HG03469 (cell line): ENCODE results near the gene FBXO28.
A peak's percentile ranks its signal among the peaks of the same experiment; 100 is the strongest.

Source experiments
- ATAC-seq: cut with Tn5 transposase; IDR thresholded peaks from one replicate; pipeline ENCODE4 v1.9.1; 2021; ENCODE audit warnings: mild to moderate bottlenecking, moderate library complexity, moderate number of reproducible peaks; ENCODE audit not compliant: unreplicated experiment

FBXO28 gene

DNA sequence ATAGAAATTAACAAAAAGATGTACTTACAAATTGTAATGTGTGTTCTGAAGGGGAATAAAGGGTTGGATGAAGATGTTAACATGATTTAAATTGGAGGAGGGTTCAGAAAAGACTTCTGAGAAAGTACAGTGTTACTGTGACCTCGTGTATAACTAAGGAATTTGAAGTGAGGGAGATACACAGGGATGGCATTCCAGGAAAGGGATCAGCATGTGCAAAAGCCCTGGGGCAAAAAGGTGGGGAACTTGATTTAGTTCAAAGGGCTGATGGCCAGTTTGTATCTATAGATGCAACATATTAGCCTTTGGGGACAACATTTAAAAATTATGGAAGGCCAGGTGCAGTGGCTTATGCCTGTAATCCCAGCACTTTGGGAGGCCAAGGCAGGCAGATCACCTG lies 35.8 kb downstream of the FBXO28 start:
- ATAC-seq = no peak

DNA sequence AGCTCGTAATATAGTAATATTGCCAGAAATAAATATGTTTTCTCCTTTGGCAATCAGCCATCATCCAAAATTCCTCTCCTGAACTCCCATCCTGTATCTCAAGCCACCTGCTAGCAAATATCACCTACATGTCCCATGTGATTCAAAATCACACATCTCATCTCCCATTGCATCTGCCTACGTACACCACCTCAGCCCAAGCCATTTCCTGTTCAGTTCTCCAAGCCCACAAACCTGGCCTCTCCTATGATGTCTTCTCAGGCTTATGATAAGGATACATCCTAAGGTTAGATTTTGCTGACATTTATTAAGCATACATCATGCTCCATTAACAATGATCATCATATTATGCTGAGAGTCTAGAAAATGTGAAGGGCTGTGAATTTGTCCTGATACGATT lies 37.2 kb downstream of the FBXO28 start:
- ATAC-seq = no peak

DNA sequence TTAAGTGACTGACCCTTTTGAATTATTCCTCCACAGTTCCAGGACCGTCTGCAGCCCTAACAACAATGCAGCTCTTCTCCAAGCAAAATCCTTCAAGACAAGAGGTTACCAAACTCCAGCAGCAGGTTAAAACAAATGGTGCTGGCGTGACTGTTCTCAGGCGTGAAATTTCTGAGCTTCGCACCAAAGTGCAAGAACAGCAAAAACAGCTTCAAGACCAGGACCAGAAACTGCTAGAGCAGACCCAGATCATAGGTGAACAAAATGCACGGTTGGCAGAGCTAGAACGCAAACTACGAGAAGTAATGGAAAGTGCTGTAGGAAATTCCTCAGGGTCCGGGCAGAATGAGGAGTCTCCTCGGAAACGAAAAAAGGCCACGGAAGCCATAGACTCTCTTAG lies 43.4 kb downstream of the FBXO28 start:
- ATAC-seq = no peak

- no peak for ATAC-seq
Observed at GRCh38 chr1:224159541-224159940, 45.6 kb downstream of the FBXO28 start.

GRCh38 chr1:224160171-224160682 lies 46.3 kb downstream of the FBXO28 start:
- ATAC-seq = no peak

DNA sequence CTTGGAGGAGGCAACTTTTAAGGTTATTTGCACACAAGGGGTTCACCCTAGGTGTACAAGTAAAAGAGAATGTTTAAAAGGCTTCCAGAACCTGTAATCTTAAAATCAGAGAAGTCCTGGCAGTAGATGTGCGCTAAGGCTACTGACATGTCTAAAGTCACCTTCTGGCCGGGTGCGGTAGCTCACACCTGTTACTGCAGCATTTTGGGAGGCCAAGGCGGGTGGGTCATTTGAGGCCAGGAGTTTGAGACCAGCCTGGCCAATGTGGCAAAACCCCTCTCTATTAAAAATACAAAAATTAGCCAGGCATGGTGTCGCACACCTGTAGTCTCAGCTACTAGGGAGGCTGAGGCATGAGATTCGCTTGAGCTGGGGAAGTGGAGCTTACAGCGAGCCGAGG lies 48.9 kb downstream of the FBXO28 start:
- ATAC-seq = no peak

GRCh38 chr1:224163311-224163710 lies 49.4 kb downstream of the FBXO28 start:
- ATAC-seq = no peak

DNA sequence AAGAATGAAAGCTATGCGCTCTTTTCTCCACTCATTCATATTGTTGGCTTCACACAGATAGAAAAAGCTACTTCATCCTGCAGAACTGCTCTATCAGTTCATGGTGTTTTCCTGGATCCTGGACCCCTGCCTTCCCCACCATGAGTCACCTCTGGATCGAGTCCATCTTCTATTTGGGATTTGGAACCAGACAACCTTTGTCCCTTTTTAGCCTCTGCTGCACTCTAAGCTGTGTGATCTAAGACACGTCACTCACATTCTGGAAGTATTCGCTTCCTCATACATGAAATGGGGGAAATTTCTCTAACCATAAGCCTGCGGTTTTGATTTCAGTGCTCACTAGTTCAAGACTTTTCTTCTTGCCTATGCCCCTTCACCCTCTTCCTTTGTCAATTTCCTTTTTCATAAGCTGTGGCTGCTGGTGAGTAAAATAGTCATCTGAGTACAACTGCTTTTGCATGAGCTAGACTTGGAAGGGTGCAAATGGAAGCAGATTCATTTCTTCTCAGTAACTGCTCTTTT lies 55.0 kb downstream of the FBXO28 start:
- ATAC-seq = peak; percentile 90

DNA sequence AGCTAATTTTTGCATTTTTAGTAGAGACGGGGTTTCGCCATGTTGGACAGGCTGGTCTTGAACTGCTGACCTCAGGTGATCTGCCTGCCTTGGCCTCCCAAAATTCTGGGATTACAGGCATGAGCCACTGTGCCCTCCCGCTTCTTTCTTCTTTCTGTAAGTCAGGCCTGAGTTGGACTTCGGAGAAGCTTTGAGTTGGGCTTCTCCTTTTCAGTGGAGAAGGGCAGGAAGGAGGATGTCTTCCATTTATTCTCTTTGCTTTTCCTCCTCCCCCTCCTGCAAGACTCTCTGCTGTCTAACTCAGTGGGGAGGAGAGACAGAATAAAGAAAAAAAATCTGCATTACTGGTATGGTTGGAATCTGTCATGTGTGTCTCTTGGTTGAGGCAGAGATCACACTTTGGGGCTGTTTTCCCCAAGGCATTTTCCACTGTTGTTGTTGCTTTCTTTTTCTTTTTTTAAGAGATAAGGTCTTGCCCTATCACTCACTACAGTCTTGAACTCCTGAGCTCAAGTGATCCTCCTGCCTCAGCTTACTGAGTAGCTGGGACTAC lies 55.9 kb downstream of the FBXO28 start:
- ATAC-seq = no peak

DNA sequence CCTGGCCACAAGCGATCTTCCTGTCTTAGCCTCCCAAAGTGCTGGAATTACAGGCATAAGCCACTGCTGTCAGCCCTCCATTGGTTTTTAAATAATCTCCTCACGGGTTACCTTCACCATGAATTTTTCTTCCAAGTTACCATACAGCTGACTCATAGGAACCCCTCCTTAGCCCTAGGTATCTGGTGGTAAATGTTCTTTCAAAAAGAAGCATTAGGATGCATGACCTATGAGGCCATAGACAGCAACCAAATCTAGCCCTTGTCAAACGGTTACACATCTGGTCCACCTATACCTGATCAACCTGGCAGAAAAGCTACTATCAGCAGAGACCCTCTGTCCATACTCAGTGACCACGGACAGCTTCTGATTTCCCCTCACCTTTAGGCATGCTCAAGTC lies 56.4 kb downstream of the FBXO28 start:
- no peak for ATAC-seq

GRCh38 chr1:224170748-224171478 lies 57.0 kb downstream of the FBXO28 start:
- no peak for ATAC-seq

GRCh38 chr1:224172229-224172628 lies 58.3 kb downstream of the FBXO28 start:
- ATAC-seq = no peak

DNA sequence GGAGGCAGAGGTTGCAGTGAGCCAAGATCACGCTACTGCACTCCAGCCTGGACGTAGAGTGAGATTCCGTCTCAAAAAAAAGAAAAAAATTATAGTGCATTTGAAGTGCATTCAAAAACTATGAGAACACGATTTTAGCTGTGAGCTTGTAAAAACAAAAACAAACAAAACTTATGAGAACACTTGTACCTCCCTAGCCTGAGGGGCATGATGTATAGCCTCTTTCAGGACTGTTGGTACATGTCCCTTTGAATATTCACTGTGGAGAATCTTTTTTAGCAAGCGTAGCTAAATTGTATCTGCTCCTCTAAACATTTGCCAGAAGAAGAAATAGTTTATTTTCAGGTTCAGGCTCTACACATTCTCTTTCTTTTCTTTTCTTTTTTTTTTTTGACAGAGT lies 59.6 kb downstream of the FBXO28 start:
- ATAC-seq = no peak

- ATAC-seq = no peak
Observed at GRCh38 chr1:224175617-224176016, 61.7 kb downstream of the FBXO28 start.

DNA sequence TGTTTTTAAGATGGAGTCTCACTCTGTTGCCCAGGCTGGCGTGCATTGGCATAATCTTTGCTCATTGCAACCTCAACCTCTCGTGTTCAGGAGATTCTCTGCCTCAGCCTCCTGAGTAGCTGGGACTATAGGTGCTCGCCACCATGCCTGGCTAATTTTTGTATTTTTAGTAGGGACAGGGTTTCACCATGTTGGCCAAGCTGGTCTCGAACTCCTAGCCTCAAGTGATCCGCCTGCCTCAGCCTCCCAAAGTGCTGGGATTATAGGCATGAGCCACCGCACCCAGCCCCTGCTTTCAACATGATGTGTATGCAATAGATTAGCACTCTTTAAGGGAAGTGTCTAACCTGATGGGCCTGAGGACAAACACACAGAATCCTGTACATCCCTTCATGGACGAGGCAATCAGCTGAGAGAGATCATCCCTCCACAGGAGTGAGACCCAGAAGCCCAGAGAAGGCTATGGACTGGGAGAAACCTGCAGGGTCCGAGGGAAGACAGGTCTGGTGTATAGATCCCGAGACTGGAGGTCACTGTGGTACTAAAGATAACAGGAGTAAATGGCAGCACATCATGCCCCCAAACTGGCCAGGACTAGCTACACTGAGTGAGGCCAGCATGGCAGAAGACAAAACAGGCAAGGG lies 63.6 kb downstream of the FBXO28 start:
- no peak for ATAC-seq

GRCh38 chr1:224178894-224179293 lies 65.0 kb downstream of the FBXO28 start:
- no peak for ATAC-seq

DNA sequence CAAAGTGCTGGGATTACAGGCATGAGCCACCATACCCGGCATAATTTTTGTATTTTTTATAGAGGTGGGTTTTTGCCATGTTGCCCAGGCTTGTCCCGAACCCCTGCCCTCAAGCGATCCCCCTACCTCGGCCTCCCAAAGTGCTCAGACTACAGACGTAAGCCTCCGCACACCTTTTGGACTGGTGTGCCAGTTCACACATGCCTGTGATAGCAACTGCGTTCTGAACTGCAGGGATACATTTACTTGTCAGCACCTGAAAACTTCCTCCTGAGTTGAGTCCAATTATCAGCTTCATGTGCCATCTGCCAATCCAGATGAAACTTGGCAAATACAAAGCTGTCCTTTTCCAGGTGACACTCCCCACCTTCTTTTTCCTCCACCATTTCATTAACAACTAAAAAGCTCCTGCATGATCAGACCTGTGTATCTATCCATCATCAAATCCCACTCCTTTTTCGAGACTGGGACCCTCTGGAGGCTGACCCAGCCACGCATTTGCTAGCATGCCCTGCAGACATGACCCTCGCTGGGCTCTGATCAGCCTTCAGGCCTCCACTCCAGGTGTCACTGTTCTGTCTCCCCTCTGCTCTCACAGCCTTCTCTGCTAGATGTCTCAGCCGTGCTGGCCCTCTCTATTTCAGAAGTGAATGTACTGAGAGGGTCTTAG lies 67.0 kb downstream of the FBXO28 start:
- no peak for ATAC-seq

DNA sequence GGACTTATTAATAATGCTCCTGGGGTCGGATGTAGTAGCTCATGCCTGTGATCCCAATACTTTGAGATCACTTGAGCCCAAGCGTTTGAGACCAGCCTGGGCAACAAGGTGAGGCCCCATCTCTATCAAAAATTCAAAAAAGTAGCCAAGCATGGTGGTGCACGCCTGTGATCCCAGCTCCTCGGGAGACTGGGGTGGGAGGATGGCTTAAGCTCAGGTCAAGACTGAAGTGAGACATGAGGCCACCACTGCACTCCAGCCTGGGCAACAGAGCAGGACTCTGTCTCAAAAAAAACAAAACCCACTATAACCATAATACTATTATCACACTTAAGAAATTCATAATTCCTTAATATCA lies 67.5 kb downstream of the FBXO28 start:
- no peak for ATAC-seq

DNA sequence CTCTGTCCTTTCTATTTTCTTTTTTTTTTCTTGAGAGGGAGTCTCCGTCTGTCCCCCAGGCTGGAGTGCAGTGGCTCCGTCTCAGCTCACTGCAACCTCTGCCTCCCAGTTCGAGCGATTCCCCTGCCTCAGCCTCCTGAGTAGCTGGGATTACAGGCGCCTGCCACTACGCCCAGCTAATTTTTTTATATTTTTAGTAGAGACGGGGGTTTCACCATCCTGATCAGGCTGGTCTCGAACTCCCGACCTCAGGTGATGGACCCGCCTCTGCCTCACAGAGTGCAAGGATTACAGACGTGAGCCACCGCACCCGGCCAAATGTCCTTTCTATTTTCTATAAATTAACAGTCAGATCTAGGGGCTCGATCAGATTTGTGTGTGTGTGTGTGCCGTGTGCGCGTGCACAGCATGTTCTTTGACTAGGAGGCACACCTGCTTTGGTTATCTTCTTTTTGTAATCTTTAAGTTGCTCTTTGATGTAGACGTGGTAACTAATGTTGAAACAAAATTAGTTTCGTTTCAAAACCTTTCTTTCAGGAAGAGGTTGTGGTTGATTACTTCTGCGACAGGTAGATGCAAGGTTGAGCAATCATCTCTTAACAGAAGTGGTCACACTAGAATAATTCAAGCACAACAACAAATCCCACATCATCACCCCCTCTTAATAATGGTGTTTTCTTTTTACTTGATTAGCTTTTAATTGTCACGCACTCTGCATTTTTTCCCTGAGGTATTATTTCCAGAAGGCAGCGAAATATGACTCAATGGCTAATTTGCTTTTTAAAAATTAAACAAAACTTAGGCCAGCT lies 68.3 kb downstream of the FBXO28 start:
- ATAC-seq = peak; percentile 47

GRCh38 chr1:224182866-224183590 lies 69.1 kb downstream of the FBXO28 start, which contains the start of gene DEGS1:
Gene DEGS1 (plus strand): TSS chr1:224183240. CDS start chr1:224183337, 97 bp downstream.
- ATAC-seq = peak; percentile 34
